HepG2 (cell line): Measurements from ENCODE around the gene ELF1.

ENCODE experiments used
- CEBPB ChIP-seq: IDR thresholded peaks from 2 replicates; pipeline ENCODE4 v1.6.1; 2011; ENCODE audit warnings: low read depth, low read length, improper control_type of control experiment, borderline replicate concordance
- CREM ChIP-seq, 2 experiments: sonication (generic) in 1 of 2; formaldehyde crosslinking in 1 of 2; IDR thresholded peaks; 2 replicates each; pipeline versions ENCODE4 v1.4.0 to v1.6.1; 2016 to 2020; ENCODE audit warnings: antibody characterized with exemption in 1 of 2, mild to moderate bottlenecking in 1 of 2, missing genetic modification reagents in 1 of 2
- ELF4 ChIP-seq: sonication (generic); formaldehyde crosslinking; IDR thresholded peaks from 2 replicates; pipeline ENCODE4 v1.5.0; 2020; ENCODE audit warnings: missing genetic modification reagents, mild to moderate bottlenecking, moderate library complexity, borderline replicate concordance
- FOXM1 ChIP-seq: sonication (generic); formaldehyde crosslinking; IDR thresholded peaks from 2 replicates; pipeline ENCODE4 v1.5.0; 2020; ENCODE audit warnings: missing genetic modification reagents
- FOXP4 ChIP-seq: sonication (generic); formaldehyde crosslinking; IDR thresholded peaks from 2 replicates; pipeline ENCODE4 v1.4.0; 2020; ENCODE audit warnings: missing genetic modification reagents
- PRPF4 ChIP-seq: fragments of 200-400 bp; formaldehyde crosslinking; IDR thresholded peaks from 2 replicates; pipeline ENCODE4 v1.6.1; 2016; ENCODE audit warnings: low read length, low read depth; ENCODE audit not compliant: poor library complexity, severe bottlenecking
- RBFOX2 ChIP-seq: fragments of 200-400 bp; formaldehyde crosslinking; IDR thresholded peaks from 2 replicates; pipeline ENCODE4 v1.6.1; 2017; ENCODE audit warnings: low read depth, mild to moderate bottlenecking, low read length
- SMAD9 ChIP-seq: sonication (generic); formaldehyde crosslinking; IDR thresholded peaks from 2 replicates; pipeline ENCODE4 v1.5.1; 2020; ENCODE audit warnings: mild to moderate bottlenecking, missing genetic modification reagents
- TFE3 ChIP-seq: IDR thresholded peaks from 2 replicates; pipeline ENCODE4 v1.6.1; 2016
- YY1 ChIP-seq: IDR thresholded peaks from 2 replicates; pipeline ENCODE4 v1.6.1; 2011; ENCODE audit warnings: low read length, low read depth, moderate library complexity, mild to moderate bottlenecking; ENCODE audit not compliant: insufficient read depth, insufficient replicate concordance
- ZFP41 ChIP-seq: sonication (generic); formaldehyde crosslinking; IDR thresholded peaks from 2 replicates; pipeline ENCODE4 v1.4.0; 2020; ENCODE audit warnings: mild to moderate bottlenecking, missing genetic modification reagents, borderline replicate concordance
- ZNF687 ChIP-seq: sonication (generic); formaldehyde crosslinking; IDR thresholded peaks from 2 replicates; pipeline ENCODE4 v1.5.1; 2020; ENCODE audit warnings: mild to moderate bottlenecking, missing genetic modification reagents, moderate library complexity

- TF ChIP-seq CEBPB: no peak
- TF ChIP-seq FOXP4 (CRISPR knock-in tag): no peak
- TF ChIP-seq CREM (IDR thresholded peaks at IDR 0.05): no peak
- TF ChIP-seq CREM (CRISPR knock-in tag; IDR thresholded peaks at IDR 0.05): no peak
- TF ChIP-seq TFE3 (CRISPR knock-in tag): no peak
- no peak for TF ChIP-seq ZNF687 (CRISPR knock-in tag)
- no peak for TF ChIP-seq SMAD9
- no peak for TF ChIP-seq RBFOX2
- no peak for TF ChIP-seq PRPF4
- no peak for TF ChIP-seq ZFP41 (CRISPR knock-in tag)
- no peak for TF ChIP-seq YY1
- TF ChIP-seq ELF4 (CRISPR knock-in tag): no peak
- TF ChIP-seq FOXM1 (CRISPR knock-in tag): no peak
Observed at GRCh38 chr13:40933508-40934204, 85.5 kb downstream of the ELF1 start.
